Breast epithelium (tissue), 3 donors: Measurements from ENCODE around the gene SSR3.

Source experiments
- CTCF ChIP-seq, 3 donors: fragments of 450-650 bp; IDR thresholded peaks; one replicate each; pipeline ENCODE4 v1.5.1; 2016 to 2017; ENCODE audit warnings: antibody characterized with exemption in 3 of 3, mild to moderate bottlenecking in 3 of 3, moderate library complexity in 3 of 3
- POLR2A ChIP-seq: fragments of 450-650 bp; IDR thresholded peaks from one replicate; pipeline ENCODE4 v1.6.1; 2016; ENCODE audit warnings: antibody characterized with exemption, mild to moderate bottlenecking, moderate library complexity
- POLR2AphosphoS5 ChIP-seq, 3 donors: sonication (generic); formaldehyde crosslinking; IDR thresholded peaks; one replicate each; pipeline ENCODE4 v1.6.1; 2017; ENCODE audit warnings: antibody characterized with exemption in 3 of 3

- TF ChIP-seq POLR2A (no peak), CTCF (IDR thresholded peaks at IDR 0.05) (no peak), POLR2AphosphoS5 (IDR thresholded peaks at IDR 0.05) (no peak)
Observed at GRCh38 chr3:156553705-156554356, 1.1 kb downstream of the SSR3 start.
